ENCODE measurements around the gene ARL8A.

The ARL8A gene

GRCh38 chr1:202186327-202186726, 41.8 kb upstream of the ARL8A start:
- Histone ChIP-seq H3K36me3 (ENCODE audit: insufficient read depth, low read length) (no peaks in the 10 kb centered on the region), H4K20me1 (ENCODE audit: insufficient read depth, low read length, poor library complexity, severe bottlenecking) (no peaks in the 10 kb centered on the region), H3K4me2 (ENCODE audit: low read depth, low read length, poor library complexity, severe bottlenecking) (no peak overlapping the region), H3K79me2 (ENCODE audit: insufficient read depth, low read length) (no peaks in the 10 kb centered on the region), H3F3A (ENCODE audit: low read depth) (no peaks in the 10 kb centered on the region), H3K27me3 (ENCODE audit: insufficient read depth, low read length, poor library complexity, severe bottlenecking) (no peaks in the 10 kb centered on the region), H3K9ac (ENCODE audit: low read depth, low read length, poor library complexity, severe bottlenecking) (no peak overlapping the region), H2AFZ (ENCODE audit: low read length) (no peak overlapping the region), H3K4me1 (ENCODE audit: insufficient read depth, low read length, poor library complexity, severe bottlenecking) (peaks cover 19% of the 10 kb centered on the region), H3K4me3 (ENCODE audit: low read length, poor library complexity, severe bottlenecking) (no peak overlapping the region), H3K9me3 (ENCODE audit: insufficient read depth, low read depth, low read length) (no peaks in the 10 kb centered on the region), H3K9me2 (replicated peaks; ENCODE audit: low read depth, low read length) (no peaks in the 10 kb centered on the region)
- TF ChIP-seq, protein P1, sequence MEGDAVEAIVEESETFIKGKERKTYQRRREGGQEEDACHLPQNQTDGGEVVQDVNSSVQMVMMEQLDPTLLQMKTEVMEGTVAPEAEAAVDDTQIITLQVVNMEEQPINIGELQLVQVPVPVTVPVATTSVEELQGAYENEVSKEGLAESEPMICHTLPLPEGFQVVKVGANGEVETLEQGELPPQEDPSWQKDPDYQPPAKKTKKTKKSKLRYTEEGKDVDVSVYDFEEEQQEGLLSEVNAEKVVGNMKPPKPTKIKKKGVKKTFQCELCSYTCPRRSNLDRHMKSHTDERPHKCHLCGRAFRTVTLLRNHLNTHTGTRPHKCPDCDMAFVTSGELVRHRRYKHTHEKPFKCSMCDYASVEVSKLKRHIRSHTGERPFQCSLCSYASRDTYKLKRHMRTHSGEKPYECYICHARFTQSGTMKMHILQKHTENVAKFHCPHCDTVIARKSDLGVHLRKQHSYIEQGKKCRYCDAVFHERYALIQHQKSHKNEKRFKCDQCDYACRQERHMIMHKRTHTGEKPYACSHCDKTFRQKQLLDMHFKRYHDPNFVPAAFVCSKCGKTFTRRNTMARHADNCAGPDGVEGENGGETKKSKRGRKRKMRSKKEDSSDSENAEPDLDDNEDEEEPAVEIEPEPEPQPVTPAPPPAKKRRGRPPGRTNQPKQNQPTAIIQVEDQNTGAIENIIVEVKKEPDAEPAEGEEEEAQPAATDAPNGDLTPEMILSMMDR (conservative IDR thresholded peaks at IDR 0.05; ENCODE audit: low read length): no peak

GRCh38 chr1:202184750-202185460, 40.4 kb upstream of the ARL8A start:
- no peaks in the 10 kb centered on the region for H3K79me2 ChIP-seq (ENCODE audit: insufficient read depth, low read length)
- peak overlapping the region; percentile 47 for H3K4me2 ChIP-seq (ENCODE audit: low read depth, low read length, poor library complexity, severe bottlenecking)
- no peaks in the 10 kb centered on the region for H3K36me3 ChIP-seq (ENCODE audit: insufficient read depth, low read length)
- no peaks in the 10 kb centered on the region for H3F3A ChIP-seq (ENCODE audit: low read depth)
- peaks cover 19% of the 10 kb centered on the region for H3K4me1 ChIP-seq (ENCODE audit: insufficient read depth, low read length, poor library complexity, severe bottlenecking)
- peak overlapping the region; percentile 5 for H3K9ac ChIP-seq (ENCODE audit: low read depth, low read length, poor library complexity, severe bottlenecking)
- H3K9me2 ChIP-seq (replicated peaks; ENCODE audit: low read depth, low read length): no peaks in the 10 kb centered on the region
- H3K4me3 ChIP-seq (ENCODE audit: low read length, poor library complexity, severe bottlenecking): peak overlapping the region; percentile 23
- no peaks in the 10 kb centered on the region for H3K27me3 ChIP-seq (ENCODE audit: insufficient read depth, low read length, poor library complexity, severe bottlenecking)
- no peak for TF ChIP-seq EZH2phosphoT487 (IDR thresholded peaks at IDR 0.05; ENCODE audit: borderline replicate concordance)
- TF ChIP-seq, protein P1 (conservative IDR thresholded peaks at IDR 0.05; ENCODE audit: low read length): peak; percentile 84
- no peaks in the 10 kb centered on the region for H3K9me3 ChIP-seq (ENCODE audit: insufficient read depth, low read depth, low read length)
- H4K20me1 ChIP-seq (ENCODE audit: insufficient read depth, low read length, poor library complexity, severe bottlenecking): no peaks in the 10 kb centered on the region
- H2AFZ ChIP-seq (ENCODE audit: low read length): no peak overlapping the region; the same call in 1 of the 2 replicates

- H3K9ac ChIP-seq (ENCODE audit: low read depth, low read length, poor library complexity, severe bottlenecking): no peak overlapping the region
- no peaks in the 10 kb centered on the region for H3K36me3 ChIP-seq (ENCODE audit: insufficient read depth, low read length)
These were observed 37.7 kb upstream of the ARL8A start for GRCh38 chr1:202182040-202182877.

More at GRCh38 chr1:202182040-202182877, 37.7 kb upstream of the ARL8A start:
- Histone ChIP-seq H3F3A (ENCODE audit: low read depth) (no peaks in the 10 kb centered on the region), H3K9me2 (replicated peaks; ENCODE audit: low read depth, low read length) (no peaks in the 10 kb centered on the region), H3K4me1 (ENCODE audit: insufficient read depth, low read length, poor library complexity, severe bottlenecking) (peaks cover 19% of the 10 kb centered on the region), H3K9me3 (ENCODE audit: insufficient read depth, low read depth, low read length) (no peaks in the 10 kb centered on the region), H3K79me2 (ENCODE audit: insufficient read depth, low read length) (no peaks in the 10 kb centered on the region), H3K27me3 (ENCODE audit: insufficient read depth, low read length, poor library complexity, severe bottlenecking) (no peaks in the 10 kb centered on the region), H2AFZ (ENCODE audit: low read length) (no peak overlapping the region), H3K4me2 (ENCODE audit: low read depth, low read length, poor library complexity, severe bottlenecking) (no peak overlapping the region), H3K4me3 (ENCODE audit: low read length, poor library complexity, severe bottlenecking) (no peak overlapping the region), H4K20me1 (ENCODE audit: insufficient read depth, low read length, poor library complexity, severe bottlenecking) (no peaks in the 10 kb centered on the region)
- TF ChIP-seq, protein P1 (conservative IDR thresholded peaks at IDR 0.05; ENCODE audit: low read length): no peak
- TF ChIP-seq EZH2phosphoT487 (IDR thresholded peaks at IDR 0.05; ENCODE audit: borderline replicate concordance): no peak

Data from Loucy (cell line).